Endothelial cell of umbilical vein (primary cell): ENCODE results near the gene ABLIM2.

Experiments used
- POLR2AphosphoS5 ChIP-seq: IDR thresholded peaks from 2 replicates; pipeline ENCODE4 v1.6.1; 2012; ENCODE audit warnings: low read depth, mild to moderate bottlenecking, control low read depth, low read length, moderate library complexity; ENCODE audit not compliant: insufficient read depth
- TF ChIP-seq, protein P1 (sequence below), 2 donors: IDR thresholded peaks; 1 replicate in 1 of 2; 2 replicates in 1 of 2; pipeline ENCODE4 v1.5.1; 2011; ENCODE audit warnings: low read length in 2 of 2, mild to moderate bottlenecking in 2 of 2, moderate library complexity in 2 of 2, control low read depth in 1 of 2, inconsistent platforms in 1 of 2, low read depth in 1 of 2; ENCODE audit not compliant: insufficient read depth in 1 of 2; ENCODE audit errors: extremely low read depth in 1 of 2

DNA sequence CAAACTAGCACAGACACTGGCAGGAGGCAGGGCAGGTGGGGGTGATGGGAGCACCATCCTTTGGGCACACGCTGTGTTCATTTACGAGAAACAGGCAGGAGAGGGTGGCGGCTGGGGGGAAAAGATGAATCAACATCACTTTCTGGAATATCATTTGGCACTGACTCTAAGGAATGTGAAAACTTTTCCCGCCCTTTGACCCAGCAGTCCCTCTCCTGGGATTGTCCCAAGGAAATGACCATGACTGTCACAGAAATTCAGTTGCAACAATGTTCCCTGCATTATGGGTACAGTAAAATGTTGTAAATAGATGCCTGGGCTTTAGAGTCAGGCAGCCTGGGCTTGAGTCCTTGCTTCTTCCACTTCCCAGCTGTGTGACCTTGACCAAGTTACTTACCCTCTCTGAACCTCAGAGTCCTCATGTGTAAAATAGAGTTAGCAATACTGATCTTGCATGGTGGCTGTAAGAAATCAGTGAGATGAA, 58.6 kb downstream of the ABLIM2 start:
- TF ChIP-seq POLR2AphosphoS5: no peak
- TF ChIP-seq, protein P1, sequence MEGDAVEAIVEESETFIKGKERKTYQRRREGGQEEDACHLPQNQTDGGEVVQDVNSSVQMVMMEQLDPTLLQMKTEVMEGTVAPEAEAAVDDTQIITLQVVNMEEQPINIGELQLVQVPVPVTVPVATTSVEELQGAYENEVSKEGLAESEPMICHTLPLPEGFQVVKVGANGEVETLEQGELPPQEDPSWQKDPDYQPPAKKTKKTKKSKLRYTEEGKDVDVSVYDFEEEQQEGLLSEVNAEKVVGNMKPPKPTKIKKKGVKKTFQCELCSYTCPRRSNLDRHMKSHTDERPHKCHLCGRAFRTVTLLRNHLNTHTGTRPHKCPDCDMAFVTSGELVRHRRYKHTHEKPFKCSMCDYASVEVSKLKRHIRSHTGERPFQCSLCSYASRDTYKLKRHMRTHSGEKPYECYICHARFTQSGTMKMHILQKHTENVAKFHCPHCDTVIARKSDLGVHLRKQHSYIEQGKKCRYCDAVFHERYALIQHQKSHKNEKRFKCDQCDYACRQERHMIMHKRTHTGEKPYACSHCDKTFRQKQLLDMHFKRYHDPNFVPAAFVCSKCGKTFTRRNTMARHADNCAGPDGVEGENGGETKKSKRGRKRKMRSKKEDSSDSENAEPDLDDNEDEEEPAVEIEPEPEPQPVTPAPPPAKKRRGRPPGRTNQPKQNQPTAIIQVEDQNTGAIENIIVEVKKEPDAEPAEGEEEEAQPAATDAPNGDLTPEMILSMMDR (IDR thresholded peaks at IDR 0.05; ENCODE audit: extremely low read depth in 1 of 2, insufficient read depth in 1 of 2, low read depth in 1 of 2, low read length in 2 of 2): no peak
